Measurements from ENCODE around the gene GLYATL1B.
"Not testable (repeated sequence)": the region's sequence is repeated elsewhere in the genome, so short reads cannot be mapped to it uniquely, and the experiment has no call there.

Gene GLYATL1B

GRCh38 chr11:59097113-59097708 is 11.1 kb downstream of the GLYATL1B start:
- DNase-seq, result peak; percentile 5

GRCh38 chr11:59097938-59098337 is 11.8 kb downstream of the GLYATL1B start:
- DNase-seq, result not testable (repeated sequence)

GRCh38 chr11:59102259-59102765 is 16.2 kb downstream of the GLYATL1B start:
- DNase-seq, result peak; percentile 34

GRCh38 chr11:59106363-59107336 is 20.5 kb downstream of the GLYATL1B start, which contains the start of gene FAM111B:
Gene FAM111B, plus strand, starts transcription at chr11:59107237. Its CDS starts 2,389 bp downstream, at chr11:59109626.
- peak; percentile 96 for DNase-seq

- DNase-seq, result not testable (repeated sequence)
These were observed 21.6 kb downstream of the GLYATL1B start for GRCh38 chr11:59107721-59108120.

- DNase-seq, result no peak
These were observed 26.4 kb downstream of the GLYATL1B start for GRCh38 chr11:59112494-59112893.

GRCh38 chr11:59114344-59114743 is 28.2 kb downstream of the GLYATL1B start:
- DNase-seq, result no peak

GRCh38 chr11:59115553-59115952 is 29.4 kb downstream of the GLYATL1B start:
- DNase-seq, result no peak

- DNase-seq, result no peak
These were observed 31.7 kb downstream of the GLYATL1B start for GRCh38 chr11:59117774-59118173.

GRCh38 chr11:59119826-59120225 is 33.7 kb downstream of the GLYATL1B start:
- no peak for DNase-seq

- peak; percentile 60 for DNase-seq
These were observed 49.7 kb downstream of the GLYATL1B start for GRCh38 chr11:59135648-59136461.

GRCh38 chr11:59136551-59136950 is 50.4 kb downstream of the GLYATL1B start:
- not testable (repeated sequence) for DNase-seq

- DNase-seq, result no peak
These were observed 51.1 kb downstream of the GLYATL1B start for GRCh38 chr11:59137190-59137589.

- no peak for DNase-seq
These were observed 52.5 kb downstream of the GLYATL1B start for GRCh38 chr11:59138643-59139042.

GRCh38 chr11:59141191-59141590 is 55.1 kb downstream of the GLYATL1B start:
- no peak for DNase-seq

GRCh38 chr11:59141673-59142460 is 55.8 kb downstream of the GLYATL1B start:
- no peak for DNase-seq

- DNase-seq, result peak; percentile 79
These were observed 56.7 kb downstream of the GLYATL1B start, which contains the start of gene FAM111A for GRCh38 chr11:59142530-59143507. Gene FAM111A, plus strand, starts transcription at chr11:59142856. Its CDS starts 6,017 bp downstream, at chr11:59148873.

- DNase-seq, result peak; percentile 40
These were observed 58.0 kb downstream of the GLYATL1B start for GRCh38 chr11:59144096-59144495.

Data from NCI-H748 treated with DMSO at 0.1 percent for 48 hours (cell line).